Activated CD4-positive, alpha-beta T cell treated with anti-CD3 and anti-CD28 coated beads for 1 hour (primary cell): ENCODE results near the gene ITM2C.

ENCODE experiments used
- DNase-seq: peaks from one replicate; pipeline ENCODE4 v3.0.0-alpha.2; 2020

The ITM2C gene

DNA sequence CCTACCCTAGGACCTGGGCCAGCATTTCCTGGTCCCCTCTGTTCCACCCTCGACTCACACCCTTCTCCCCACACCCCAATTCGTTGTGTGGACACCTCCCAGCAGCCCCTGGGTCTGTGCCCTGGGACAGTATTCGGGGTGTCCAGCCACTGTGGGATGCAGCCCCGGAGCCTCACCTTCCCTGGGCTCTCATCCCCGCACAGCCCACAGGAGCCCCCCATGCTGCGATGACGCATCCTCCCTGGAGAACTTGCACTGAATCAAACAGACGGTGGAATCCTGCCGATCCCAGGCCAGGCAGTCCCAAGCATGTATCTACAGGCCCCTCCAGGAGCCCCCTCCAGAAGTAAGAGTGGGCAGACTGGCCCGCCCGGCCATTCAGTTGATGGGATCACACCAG is 9.7 kb downstream of the ITM2C start:
- DNase-seq = no peak

GRCh38 chr2:230874876-230875275 is 10.1 kb downstream of the ITM2C start:
- no peak for DNase-seq

- no peak for DNase-seq
Measured at GRCh38 chr2:230875347-230876315, 10.9 kb downstream of the ITM2C start.

DNA sequence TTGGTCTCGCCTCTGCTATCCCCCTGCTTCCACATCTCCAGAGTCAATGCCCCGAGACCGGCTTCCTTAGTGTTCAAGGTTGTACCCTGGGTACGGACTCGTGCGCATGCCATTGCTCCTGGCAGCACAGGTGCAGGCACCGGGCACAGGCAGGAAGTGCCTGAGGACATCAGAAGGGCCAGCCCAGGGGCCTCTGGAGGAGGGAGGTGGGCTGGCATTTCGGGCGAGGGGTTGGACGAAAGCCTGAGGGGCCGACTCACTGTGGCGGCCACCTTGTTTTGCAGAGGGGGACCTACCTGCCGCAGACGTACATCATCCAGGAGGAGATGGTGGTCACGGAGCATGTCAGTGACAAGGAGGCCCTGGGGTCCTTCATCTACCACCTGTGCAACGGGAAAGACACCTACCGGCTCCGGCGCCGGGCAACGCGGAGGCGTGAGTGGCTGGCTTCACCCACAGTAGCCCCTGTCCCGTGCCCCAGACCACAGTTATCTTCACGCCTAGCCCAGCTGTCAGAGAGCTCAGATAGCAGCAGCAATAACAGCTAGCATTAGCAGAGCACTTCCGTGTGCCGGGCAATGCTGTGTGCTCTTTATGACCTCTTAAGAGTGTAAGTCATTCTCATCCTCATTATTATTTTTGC is 12.5 kb downstream of the ITM2C start:
- no peak for DNase-seq

- DNase-seq = no peak
Measured at GRCh38 chr2:230877759-230878598, 13.2 kb downstream of the ITM2C start.

GRCh38 chr2:230878599-230879188 is 14.0 kb downstream of the ITM2C start:
- DNase-seq = no peak

DNA sequence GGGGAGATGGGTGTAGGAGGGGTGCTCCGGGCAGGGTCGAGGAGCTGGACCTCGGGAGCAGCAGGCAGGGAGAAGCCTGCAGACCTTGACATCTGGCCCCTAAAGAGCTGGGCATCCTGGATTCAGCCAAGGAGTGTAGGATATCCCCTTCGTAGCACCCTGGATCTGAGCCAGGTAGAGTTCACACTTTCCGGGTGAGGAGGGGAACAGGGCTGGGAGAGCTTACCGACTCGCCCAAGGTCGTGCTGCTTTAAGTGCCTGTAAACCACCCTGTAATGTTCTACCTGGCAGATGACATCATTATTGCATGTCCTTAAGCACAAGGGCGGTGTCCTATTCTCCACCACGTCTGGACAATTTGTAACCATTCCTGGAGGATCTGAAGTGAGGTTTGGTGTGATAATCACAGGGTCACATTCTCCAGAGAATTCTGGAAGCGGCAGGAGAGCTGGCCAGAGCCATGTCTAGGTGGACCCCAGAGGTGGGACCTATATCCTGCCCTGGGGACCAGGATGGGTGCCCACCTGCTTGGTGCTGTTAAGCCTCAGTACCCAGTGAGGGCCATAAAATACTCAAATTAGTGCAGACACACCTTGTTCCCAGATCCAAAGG is 14.6 kb downstream of the ITM2C start:
- no peak for DNase-seq

GRCh38 chr2:230879891-230880290 is 15.1 kb downstream of the ITM2C start:
- DNase-seq = no peak

DNA sequence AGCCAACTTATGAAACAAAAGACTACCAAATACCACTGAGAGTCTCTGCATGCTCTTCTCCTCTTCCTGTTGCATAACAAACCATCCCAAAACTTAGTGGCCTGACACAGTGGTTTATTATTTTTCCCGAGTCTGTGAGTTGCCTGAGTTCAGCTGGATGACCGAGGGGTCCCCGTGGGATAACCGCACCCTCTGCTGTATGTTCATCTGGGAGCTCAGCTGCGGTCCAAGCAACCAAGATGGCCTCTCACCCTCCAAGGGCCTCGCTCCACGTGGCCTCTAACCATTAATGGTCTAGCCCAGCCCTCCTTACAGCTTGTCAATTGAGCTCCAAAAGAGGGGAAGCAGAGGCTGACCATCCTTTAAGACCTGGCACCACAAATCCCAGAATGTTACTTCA is 17.1 kb downstream of the ITM2C start:
- no peak for DNase-seq

DNA sequence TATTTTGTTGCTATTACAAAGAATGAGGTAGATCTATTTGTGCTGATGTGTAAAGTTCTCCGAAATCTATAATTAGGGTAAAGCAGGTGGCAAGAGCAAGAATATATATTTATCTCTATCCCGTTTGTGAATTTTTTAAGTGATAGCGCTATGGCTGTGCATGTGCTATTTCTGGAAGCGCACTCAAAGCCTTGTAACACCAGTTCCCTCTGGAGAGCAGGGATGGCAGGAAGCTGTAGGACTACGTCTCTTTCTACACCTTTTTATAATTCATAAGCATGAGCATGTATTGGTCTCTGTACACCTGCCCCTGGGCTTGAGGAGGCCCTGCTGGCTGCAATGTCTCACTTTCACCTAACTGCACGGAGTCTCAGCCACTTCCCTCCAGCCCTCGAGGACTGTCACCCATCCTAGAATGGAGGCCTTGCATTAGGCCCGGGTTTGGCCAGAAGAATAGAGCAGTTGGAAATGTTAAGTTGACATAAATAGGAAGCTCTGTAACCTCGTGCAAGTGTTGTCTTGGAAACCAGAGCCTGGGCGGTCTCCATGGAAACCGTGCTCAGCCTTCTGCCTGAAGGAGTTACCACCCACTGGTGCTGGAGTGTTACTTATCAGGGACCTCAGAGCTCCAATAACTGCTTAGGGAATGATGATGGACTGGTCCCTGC is 20.9 kb downstream of the ITM2C start:
- no peak for DNase-seq

DNA sequence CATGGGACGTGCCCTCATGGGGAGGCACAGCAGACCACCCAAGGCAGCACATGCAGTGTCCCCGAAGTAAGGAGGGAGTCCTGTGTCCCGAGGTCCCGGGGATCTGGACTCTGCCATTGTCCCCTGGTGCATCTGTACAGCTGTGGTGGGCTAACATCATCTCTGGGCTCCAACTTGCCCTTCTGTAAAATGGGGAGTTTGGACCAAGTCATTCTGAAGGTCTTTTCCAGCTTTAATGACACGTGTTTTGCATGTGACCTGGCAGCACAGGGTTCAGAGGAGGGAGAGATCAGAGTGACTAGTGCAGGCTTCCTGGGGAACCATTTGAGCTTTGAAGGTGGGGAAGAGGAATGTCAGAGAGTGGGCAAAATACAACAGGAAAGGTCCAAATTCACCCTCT is 21.5 kb downstream of the ITM2C start:
- no peak for DNase-seq

GRCh38 chr2:230886671-230887071 is 21.9 kb downstream of the ITM2C start:
- DNase-seq = no peak

DNA sequence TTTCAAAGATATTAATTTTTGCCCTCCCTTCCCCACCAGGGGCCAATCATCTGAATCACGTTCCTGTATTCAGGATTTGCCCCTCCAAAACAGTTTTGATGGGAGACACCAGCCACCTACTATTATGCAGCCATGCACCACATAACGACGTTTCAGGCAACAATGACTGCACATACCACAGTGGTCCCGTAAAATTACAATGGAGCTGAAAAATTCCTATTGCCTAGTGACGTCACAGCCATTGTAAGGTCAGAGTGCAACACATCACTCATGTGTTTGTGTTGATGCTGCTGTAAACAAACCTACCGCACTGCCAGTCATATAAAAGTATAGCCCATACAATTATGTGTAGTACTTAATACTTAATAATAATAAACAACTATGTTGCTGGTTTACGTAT is 22.6 kb downstream of the ITM2C start:
- no peak for DNase-seq

- DNase-seq = no peak
Measured at GRCh38 chr2:230888824-230889400, 24.2 kb downstream of the ITM2C start.

GRCh38 chr2:230889911-230890601 is 25.3 kb downstream of the ITM2C start:
- no peak for DNase-seq

DNA sequence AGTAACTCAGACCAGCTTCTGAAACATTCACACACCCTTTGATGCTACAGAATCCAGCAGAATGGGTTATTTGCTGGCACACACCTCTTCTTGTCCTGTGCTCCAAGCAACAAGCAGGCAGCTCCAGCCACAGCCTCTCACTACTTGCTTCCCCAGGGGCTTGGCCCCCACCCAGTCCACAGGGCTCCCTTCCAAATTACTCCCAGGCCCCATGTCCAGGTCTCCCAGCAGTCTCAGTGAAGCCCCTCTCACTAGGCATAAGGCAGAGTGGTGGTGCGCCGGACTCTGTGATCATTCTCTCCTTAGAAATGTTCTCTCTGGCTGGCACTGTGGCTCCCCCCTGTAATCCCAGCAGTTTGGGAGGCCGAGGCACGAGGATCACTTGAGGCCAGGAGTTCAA is 25.9 kb downstream of the ITM2C start:
- no peak for DNase-seq

- DNase-seq = no peak
Measured at GRCh38 chr2:230891064-230891463, 26.3 kb downstream of the ITM2C start.

DNA sequence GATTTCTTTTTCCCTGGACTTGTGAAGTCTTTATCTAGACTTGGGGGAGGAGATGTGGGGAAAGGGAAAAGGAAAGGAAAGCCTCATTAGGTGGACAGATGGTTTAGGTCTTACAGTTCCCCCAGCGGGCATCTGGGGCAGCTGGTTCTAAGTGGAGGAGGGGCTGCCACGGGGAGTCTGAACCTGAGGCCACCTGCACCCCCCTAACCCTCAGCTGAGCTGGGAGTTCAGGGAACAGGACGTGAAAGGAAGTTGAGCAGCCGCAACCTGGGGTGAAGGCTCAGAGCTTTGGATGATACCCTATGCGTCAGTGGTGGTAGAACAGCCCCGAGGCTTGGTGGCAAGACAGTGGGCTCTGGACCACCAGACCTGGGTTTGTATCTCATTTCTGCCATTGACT is 26.8 kb downstream of the ITM2C start:
- no peak for DNase-seq

DNA sequence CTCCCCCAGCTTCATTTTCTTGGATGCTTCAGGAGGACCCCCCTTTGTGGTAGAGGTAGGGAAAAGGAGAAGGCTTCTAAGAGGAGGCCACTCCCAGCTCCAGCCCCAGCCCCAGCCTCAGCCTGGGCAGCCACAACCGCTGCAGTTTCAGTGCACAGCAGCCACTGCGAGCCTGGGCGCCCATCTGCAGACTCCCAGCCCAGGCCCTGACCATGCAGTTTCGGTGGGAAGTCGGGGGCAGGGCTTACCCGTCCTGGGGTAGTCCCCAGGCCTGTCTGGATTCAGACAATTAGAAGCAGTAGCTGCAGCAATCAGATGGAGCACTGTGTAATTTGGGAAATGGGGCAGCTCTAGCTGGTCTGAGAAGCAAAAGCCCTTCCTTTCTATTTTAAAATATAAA is 28.6 kb downstream of the ITM2C start:
- no peak for DNase-seq

GRCh38 chr2:230893841-230894781 is 29.4 kb downstream of the ITM2C start:
- DNase-seq = no peak
